Activated CD4-positive, CD25-positive, alpha-beta regulatory T cell treated with anti-CD3 and anti-CD28 coated beads, Interleukin-2, amount 50 U/mL, for 16 hours (primary cell): ENCODE measurements around the gene PSMB7.

Experiments used
- DNase-seq: peaks from one replicate; pipeline ENCODE4 v3.0.0-alpha.2; 2020; ENCODE audit warnings: low read depth, low spot score

PSMB7 gene

GRCh38 chr9:124415102-124415851, at the start of gene PSMB7:
TSS of gene PSMB7 (minus strand) at chr9:124415442. CDS start at chr9:124415425, 17 bp downstream.
- DNase-seq: peak; percentile 96

- DNase-seq: no peak
Observed at GRCh38 chr9:124462739-124463138, 47.5 kb upstream of the PSMB7 start.

DNA sequence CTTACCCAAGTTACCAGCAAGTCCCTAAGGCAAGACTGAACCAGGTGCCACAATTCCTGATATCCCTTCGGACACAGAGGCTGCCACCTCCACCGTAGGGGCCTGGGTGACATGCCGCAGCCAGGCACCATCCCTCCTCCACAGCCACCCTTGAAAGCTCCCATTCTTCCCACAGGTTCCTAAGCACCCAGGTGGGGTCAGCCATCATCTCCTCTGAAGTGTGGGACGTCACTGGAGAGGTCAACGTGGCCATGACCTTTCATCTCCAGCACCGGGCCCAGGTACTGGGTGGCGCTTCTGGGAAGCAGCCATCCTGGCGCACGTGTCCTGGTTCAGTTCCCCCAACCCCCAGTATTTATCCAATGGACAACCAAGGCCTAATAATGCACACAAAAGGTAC, 43.2 kb upstream of the PSMB7 start:
- DNase-seq: no peak

GRCh38 chr9:124457887-124458431, 42.7 kb upstream of the PSMB7 start:
- DNase-seq: no peak

- DNase-seq: no peak
Observed at GRCh38 chr9:124457079-124457886, 42.0 kb upstream of the PSMB7 start.

GRCh38 chr9:124456341-124457078, 41.3 kb upstream of the PSMB7 start:
- no peak for DNase-seq

DNA sequence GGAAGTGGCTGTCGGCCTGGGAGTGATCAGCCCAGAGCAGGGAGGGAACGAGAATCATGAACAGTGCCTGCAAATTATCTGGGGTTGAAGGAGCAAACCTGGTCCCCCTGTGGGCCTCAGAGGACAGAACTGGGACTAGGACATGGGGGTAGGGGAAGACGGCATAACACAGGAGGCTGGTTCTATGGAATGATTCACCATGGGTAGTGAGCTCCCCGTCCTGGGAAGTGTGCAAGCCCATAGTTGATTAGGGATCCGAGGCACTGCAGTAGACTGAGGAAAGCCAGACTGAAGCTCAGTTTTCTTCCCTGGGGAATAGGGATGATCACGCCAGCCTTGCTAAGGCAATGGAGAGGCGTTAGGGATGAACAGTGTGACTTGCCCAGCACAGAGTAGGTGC, 40.6 kb upstream of the PSMB7 start:
- DNase-seq: no peak

GRCh38 chr9:124454791-124455443, 39.7 kb upstream of the PSMB7 start:
- no peak for DNase-seq

- no peak for DNase-seq
Observed at GRCh38 chr9:124454296-124454695, 39.1 kb upstream of the PSMB7 start.

DNA sequence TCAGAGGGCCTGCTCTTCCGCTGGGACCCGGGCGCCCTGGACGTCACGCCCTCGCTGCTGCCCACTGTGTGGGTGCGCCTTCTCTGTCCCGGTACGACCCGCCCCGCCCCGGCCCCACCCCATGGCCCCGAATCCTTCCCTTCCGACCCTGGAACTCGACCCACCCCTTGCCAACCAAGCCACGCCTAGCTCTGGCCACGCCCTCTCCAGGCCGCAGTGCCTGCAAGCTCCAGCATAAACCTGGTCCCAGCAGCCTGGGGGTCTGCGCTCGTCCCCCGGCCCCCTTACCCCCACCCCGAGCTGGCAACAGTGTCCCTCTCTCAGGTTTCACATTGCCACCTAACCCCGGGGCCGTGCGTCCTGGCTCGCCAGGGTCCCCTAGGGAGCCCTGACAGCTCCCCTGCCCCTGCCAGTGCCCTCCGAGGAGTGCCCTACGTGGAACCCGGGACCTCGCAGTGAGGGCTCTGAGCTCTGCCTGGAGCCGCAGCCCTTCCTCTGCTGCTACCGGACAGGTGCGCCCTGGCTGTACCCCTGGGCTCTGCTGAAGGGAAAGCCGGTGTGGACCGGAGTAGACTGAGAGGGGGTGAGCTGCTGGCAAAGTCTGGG, 38.4 kb upstream of the PSMB7 start:
- no peak for DNase-seq

DNA sequence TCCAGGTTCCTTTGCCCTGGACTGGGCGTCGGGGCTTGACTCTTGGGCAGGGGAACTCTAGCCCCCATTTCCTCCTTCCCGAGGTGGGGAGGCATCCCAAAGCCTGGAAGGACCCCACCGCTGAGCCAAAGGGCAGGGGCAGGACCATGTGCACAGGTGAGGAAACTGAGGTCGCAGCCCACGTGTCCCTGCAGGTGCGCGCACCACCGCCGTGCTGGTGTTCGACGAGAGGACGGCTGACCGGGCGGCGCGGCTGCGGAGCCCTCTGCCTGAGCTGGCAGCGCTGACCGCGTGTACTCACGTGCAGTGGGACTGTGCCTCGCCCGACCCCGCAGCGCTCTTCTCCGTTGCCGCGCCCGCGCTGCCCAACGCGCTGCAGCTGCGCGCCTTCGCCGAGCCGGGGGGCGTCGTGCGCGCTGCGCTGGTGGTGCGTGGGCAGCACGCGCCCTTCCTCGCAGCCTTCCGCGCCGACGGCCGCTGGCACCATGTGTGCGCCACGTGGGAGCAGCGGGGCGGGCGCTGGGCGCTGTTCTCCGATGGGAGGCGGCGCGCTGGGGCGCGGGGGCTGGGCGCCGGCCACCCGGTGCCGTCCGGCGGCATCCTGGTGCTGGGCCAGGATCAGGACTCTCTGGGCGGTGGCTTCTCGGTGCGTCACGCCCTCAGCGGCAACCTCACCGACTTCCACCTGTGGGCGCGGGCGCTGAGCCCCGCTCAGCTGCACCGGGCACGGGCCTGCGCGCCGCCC, 37.8 kb upstream of the PSMB7 start:
- DNase-seq: no peak

- DNase-seq: no peak
Observed at GRCh38 chr9:124452326-124452725, 37.1 kb upstream of the PSMB7 start.

DNA sequence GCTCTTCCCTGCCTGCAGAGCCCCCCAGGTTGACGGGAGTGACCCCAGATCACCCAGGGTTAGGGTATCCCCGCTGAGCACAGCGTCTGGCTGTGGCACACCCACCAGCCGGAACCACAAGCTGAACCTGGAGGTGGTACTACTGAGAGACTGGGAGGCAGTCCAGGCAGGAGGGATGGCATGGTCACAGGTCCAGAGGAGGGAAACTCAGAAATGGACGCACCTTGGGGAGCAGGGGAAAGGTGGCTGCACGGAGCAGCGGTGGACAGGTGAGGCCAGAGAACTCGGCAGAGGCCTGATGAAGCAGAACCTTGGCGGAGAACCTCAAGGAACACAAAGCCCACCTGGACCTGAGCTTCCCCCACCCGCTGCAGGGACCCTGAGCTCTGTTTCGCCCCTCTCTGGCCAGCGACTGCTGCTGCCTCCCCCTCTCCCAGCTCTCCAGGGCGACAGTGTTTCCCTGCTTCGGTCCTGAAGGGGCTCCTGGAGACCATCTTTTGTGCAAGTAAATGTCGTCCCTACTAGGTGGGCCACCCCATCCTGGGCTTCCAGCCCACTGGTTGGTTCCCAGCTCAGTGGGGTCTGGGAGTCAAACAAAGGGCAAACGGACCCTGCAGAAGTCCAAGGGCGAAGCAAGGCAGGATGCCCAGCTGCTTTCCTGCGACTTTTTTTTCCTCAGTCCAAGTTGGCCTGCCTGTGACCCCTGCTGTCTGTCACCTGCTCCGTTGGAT, 35.9 kb upstream of the PSMB7 start:
- DNase-seq: no peak

DNA sequence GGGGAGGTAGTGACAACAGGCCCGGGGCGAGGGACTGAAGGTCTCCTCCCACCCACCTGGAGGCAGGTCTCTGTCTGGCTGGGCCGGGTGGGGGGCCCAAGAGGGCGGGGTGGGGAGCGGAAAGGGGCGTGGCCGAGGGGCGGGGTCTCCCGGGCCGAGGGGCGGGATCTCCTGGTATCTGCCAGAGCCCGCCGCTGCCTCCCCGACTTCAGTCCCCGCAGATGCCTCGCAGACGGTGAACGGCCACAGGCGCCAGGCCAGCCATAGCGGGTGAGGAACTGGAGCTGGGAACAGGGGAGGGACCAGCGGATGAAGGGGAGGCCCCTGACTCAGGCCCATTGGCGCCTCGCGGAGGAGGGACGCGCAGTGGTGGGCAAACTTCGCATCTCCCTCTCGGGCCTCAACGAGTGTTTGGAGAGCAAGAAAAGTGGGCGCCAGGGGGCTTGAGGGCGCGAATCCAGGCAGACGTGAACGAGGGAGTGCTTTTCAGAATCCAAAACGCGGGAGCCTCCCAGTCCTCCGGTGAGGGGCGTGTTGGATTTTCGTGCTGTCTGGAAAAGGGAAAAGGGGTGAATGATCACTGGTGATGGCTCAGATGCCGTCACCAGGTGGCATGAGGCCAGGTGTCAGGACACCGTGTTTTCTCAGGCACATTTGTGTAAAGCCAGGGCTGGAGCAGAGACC, 35.1 kb upstream of the PSMB7 start, which contains the start of gene ADGRD2:
Gene ADGRD2 (plus strand): TSS at position 211 of the 684 bp plus-strand sequence. CDS start 1,216 bp downstream, outside the sequence.
- no peak for DNase-seq

DNA sequence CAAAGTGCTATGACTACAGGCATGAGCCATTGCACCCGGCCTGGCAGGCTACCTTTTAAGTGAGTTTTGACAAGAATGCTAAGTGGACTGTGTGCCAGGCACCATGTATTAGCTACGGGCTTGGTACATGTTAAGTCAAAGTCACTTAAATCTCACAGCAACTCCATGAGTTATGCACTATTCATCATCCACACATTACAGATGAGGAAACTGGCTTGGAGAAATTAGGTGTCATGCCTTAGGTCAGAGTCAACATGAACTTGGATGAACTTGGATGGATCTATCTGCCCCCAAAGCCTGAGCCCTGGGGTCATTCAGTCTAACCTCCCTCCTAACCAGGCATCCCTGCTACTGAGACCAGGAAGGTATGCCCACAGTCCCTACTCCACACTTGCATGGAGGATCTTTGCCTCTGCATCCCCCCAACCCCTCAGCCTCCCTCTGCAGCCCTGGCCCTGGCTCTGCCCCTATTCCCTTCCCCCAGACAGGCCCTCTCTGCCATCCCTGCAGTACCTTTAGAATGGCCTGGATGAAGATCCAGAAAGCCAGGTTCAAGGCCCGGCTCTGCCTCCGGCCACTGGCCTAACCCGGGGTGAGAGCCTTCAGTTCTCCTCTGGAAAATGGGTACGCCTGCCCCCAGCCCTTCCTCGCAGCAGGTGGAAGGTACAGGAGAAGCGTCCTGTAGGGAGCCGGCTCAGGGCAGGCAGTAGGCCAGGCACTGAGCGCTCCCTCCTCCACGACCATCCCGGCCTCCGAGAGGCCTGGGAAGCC, 34.3 kb upstream of the PSMB7 start:
- DNase-seq: no peak

GRCh38 chr9:124448019-124448418, 32.8 kb upstream of the PSMB7 start:
- DNase-seq: no peak

- DNase-seq: no peak
Observed at GRCh38 chr9:124447297-124447661, 32.0 kb upstream of the PSMB7 start.

DNA sequence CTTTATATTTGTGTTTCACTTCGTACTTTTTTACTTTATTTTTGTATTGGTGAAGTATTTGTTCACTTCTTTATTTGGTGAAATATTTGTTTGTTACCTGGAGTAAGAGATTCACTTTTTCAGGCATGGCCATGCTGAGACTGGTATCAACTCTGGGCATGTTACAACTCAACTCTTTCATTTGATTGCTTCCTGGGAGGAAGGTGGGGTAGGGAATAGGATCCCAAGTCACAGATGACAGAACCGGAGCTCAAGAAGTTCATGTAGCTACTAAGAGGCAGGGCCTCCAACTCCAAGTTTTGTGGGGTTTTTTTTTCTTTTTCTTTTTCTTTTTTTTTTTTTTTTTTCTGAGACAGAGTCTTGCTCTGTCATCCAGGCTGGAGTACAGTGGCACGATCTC, 28.9 kb upstream of the PSMB7 start:
- DNase-seq: no peak
